Measurements from ENCODE around the gene SERPINA9.

GRCh38 chr14:94462219-94462551, 13.8 kb downstream of the SERPINA9 start:
- TF ChIP-seq MAX (IDR thresholded peaks at IDR 0.05) (no peak), RAD21 (IDR thresholded peaks at IDR 0.05; ENCODE audit: low read depth) (no peak), USF1 (IDR thresholded peaks at IDR 0.05) (no peak), TAF1 (IDR thresholded peaks at IDR 0.05; ENCODE audit: low read depth) (no peak), CREB1 (IDR thresholded peaks at IDR 0.05; ENCODE audit: low read depth) (no peak), EGR1 (IDR thresholded peaks at IDR 0.05) (no peak)

Measured in Ishikawa (cell line).